ENCODE results near the gene TMEFF2.
"Not testable (repeated sequence)": the region's sequence is repeated elsewhere in the genome, so short reads cannot be mapped to it uniquely, and the experiment has no call there.

Gene TMEFF2

GRCh38 chr2:192082121-192082520 lies 112.6 kb downstream of the TMEFF2 start:
- Histone ChIP-seq H3K27ac (ENCODE audit: low read depth, low read length) (no peak overlapping the region), H4K20me1 (ENCODE audit: low read depth, low read length) (no peaks in the 10 kb centered on the region), H3F3A (ENCODE audit: insufficient read depth) (no peaks in the 10 kb centered on the region), H3K9ac (ENCODE audit: low read length) (no peak overlapping the region), H2AFZ (ENCODE audit: low read depth, low read length, severe bottlenecking) (no peak overlapping the region), H3K27me3 (ENCODE audit: low read length) (no peaks in the 10 kb centered on the region), H3K4me3 (ENCODE audit: insufficient read depth, low read length, poor library complexity, severe bottlenecking) (no peak overlapping the region), H3K36me3 (ENCODE audit: low read length) (no peaks in the 10 kb centered on the region), H3K9me3 (ENCODE audit: insufficient read depth, low read length) (no peaks in the 10 kb centered on the region), H3K4me2 (ENCODE audit: low read depth, low read length, poor library complexity, severe bottlenecking) (no peak overlapping the region), H3K9me2 (replicated peaks; ENCODE audit: insufficient read depth, low read length) (no peaks in the 10 kb centered on the region), H3K79me2 (ENCODE audit: insufficient read depth, low read length) (no peaks in the 10 kb centered on the region)
- TF ChIP-seq EZH2phosphoT487 (conservative IDR thresholded peaks at IDR 0.05; ENCODE audit: low read length): no peak
- no peak for TF ChIP-seq CTCF (IDR thresholded peaks at IDR 0.05; ENCODE audit: insufficient read depth, low read length, poor library complexity, severe bottlenecking)

GRCh38 chr2:192080096-192080495 lies 114.6 kb downstream of the TMEFF2 start:
- H3K4me2 ChIP-seq (ENCODE audit: low read depth, low read length, poor library complexity, severe bottlenecking); H3K9me2 ChIP-seq (replicated peaks; ENCODE audit: insufficient read depth, low read length); H3K9me3 ChIP-seq (ENCODE audit: insufficient read depth, low read length); H3K4me3 ChIP-seq (ENCODE audit: insufficient read depth, low read length, poor library complexity, severe bottlenecking); H3K27me3 ChIP-seq (ENCODE audit: low read length); H2AFZ ChIP-seq (ENCODE audit: low read depth, low read length, severe bottlenecking); H3K79me2 ChIP-seq (ENCODE audit: insufficient read depth, low read length); H3F3A ChIP-seq (ENCODE audit: insufficient read depth); H4K20me1 ChIP-seq (ENCODE audit: low read depth, low read length); H3K36me3 ChIP-seq (ENCODE audit: low read length); H3K27ac ChIP-seq (ENCODE audit: low read depth, low read length); H3K9ac ChIP-seq (ENCODE audit: low read length): not testable (repeated sequence)

GRCh38 chr2:192073878-192074277 lies 120.9 kb downstream of the TMEFF2 start:
- Histone ChIP-seq H3F3A (ENCODE audit: insufficient read depth) (no peaks in the 10 kb centered on the region), H3K4me3 (ENCODE audit: insufficient read depth, low read length, poor library complexity, severe bottlenecking) (no peak overlapping the region), H3K36me3 (ENCODE audit: low read length) (no peaks in the 10 kb centered on the region), H4K20me1 (ENCODE audit: low read depth, low read length) (no peaks in the 10 kb centered on the region), H3K9ac (ENCODE audit: low read length) (no peak overlapping the region), H3K27ac (ENCODE audit: low read depth, low read length) (no peak overlapping the region), H3K27me3 (ENCODE audit: low read length) (no peaks in the 10 kb centered on the region), H3K4me2 (ENCODE audit: low read depth, low read length, poor library complexity, severe bottlenecking) (no peak overlapping the region), H3K9me2 (replicated peaks; ENCODE audit: insufficient read depth, low read length) (no peaks in the 10 kb centered on the region), H3K79me2 (ENCODE audit: insufficient read depth, low read length) (no peaks in the 10 kb centered on the region), H3K9me3 (ENCODE audit: insufficient read depth, low read length) (no peaks in the 10 kb centered on the region), H2AFZ (ENCODE audit: low read depth, low read length, severe bottlenecking) (no peak overlapping the region)
- no peak for TF ChIP-seq CTCF (IDR thresholded peaks at IDR 0.05; ENCODE audit: insufficient read depth, low read length, poor library complexity, severe bottlenecking)
- no peak for TF ChIP-seq EZH2phosphoT487 (conservative IDR thresholded peaks at IDR 0.05; ENCODE audit: low read length)

- Histone ChIP-seq H3F3A (ENCODE audit: insufficient read depth) (no peaks in the 10 kb centered on the region), H2AFZ (ENCODE audit: low read depth, low read length, severe bottlenecking) (no peak overlapping the region), H3K9me3 (ENCODE audit: insufficient read depth, low read length) (no peaks in the 10 kb centered on the region), H3K4me2 (ENCODE audit: low read depth, low read length, poor library complexity, severe bottlenecking) (no peak overlapping the region), H3K4me3 (ENCODE audit: insufficient read depth, low read length, poor library complexity, severe bottlenecking) (no peak overlapping the region), H3K9ac (ENCODE audit: low read length) (no peak overlapping the region), H3K27me3 (ENCODE audit: low read length) (no peaks in the 10 kb centered on the region), H3K36me3 (ENCODE audit: low read length) (no peaks in the 10 kb centered on the region), H3K79me2 (ENCODE audit: insufficient read depth, low read length) (no peaks in the 10 kb centered on the region), H3K27ac (ENCODE audit: low read depth, low read length) (no peak overlapping the region), H3K9me2 (replicated peaks; ENCODE audit: insufficient read depth, low read length) (no peaks in the 10 kb centered on the region), H4K20me1 (ENCODE audit: low read depth, low read length) (no peaks in the 10 kb centered on the region)
- TF ChIP-seq CTCF (IDR thresholded peaks at IDR 0.05; ENCODE audit: insufficient read depth, low read length, poor library complexity, severe bottlenecking) (no peak), EZH2phosphoT487 (conservative IDR thresholded peaks at IDR 0.05; ENCODE audit: low read length) (no peak)
These were observed 122.0 kb downstream of the TMEFF2 start for GRCh38 chr2:192072778-192073177.

Data from SU-DHL-6 (cell line).